SK-N-DZ (cell line): Measurements from ENCODE around the gene RPS3A. TPM values are rescaled to one million over a fixed set of nuclear protein-coding genes. Genes with fewer than 3 reads are reported as not detected.
"Not testable (repeated sequence)": the region's sequence is repeated elsewhere in the genome, so short reads cannot be mapped to it uniquely, and the experiment has no call there.

ENCODE experiments used
- DNase-seq: peaks from one replicate; pipeline ENCODE4 v3.0.0-alpha.2; 2015; ENCODE audit warnings: low spot score
- polyA plus RNA-seq, 2 experiments: library from polyadenylated mRNA; depleted of rRNA; stranded (reverse); fragments of >200 nt; gene quantifications; 2 replicates each; pipeline ENCODE4 v1.2.3, GENCODE V29; 2014

Gene RPS3A
- polyA plus RNA-seq (2014; cell fraction: cytosol; rRNA removed) = 7,005 and 7,191 TPM in 2 replicates
- polyA plus RNA-seq (2014; cell fraction: nucleus; rRNA removed) = 3,726 and 6,204 TPM in 2 replicates

DNA sequence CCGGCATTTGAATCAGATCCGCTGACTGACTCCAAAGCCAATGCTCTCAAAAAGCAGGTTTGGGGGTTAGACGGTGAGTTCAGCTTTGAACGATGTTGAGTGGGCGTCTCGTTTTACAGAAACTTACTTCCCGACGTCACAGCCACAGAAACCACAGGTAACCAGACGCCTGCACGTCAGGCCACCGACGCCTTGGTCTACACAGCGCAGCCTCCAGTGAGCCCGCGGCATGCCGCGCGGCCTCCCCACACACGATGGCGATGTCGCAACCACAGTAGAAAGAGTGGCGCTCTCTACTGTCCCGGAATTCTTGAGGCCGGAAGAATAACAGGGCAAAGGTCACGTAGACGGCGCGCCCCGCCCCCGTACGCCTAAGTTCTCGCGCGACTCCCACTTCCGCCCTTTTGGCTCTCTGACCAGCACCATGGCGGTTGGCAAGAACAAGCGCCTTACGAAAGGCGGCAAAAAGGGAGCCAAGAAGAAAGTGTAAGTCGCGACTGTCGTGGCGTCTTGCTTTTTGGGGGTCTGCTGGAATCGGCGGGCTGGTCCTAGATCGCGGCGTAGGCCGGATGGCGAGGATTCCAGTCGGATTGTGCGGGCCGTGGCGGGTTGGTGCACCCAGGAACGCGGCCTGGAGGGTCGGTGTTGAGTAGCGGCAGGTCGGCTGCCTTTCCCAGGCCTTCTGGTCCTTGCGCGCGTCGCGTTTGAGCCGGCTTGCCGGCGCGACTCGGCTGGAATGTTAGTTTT is at the start of gene RPS3A:
TSS of gene RPS3A (plus strand) at position 400 of the 747 bp plus-strand sequence. CDS start at position 425, 25 bp downstream.
- peak; percentile 95 for DNase-seq

GRCh38 chr4:151052785-151053184 is 46.6 kb upstream of the RPS3A start:
- DNase-seq = no peak

- DNase-seq = no peak
Observed at GRCh38 chr4:151055539-151055938, 43.9 kb upstream of the RPS3A start.

DNA sequence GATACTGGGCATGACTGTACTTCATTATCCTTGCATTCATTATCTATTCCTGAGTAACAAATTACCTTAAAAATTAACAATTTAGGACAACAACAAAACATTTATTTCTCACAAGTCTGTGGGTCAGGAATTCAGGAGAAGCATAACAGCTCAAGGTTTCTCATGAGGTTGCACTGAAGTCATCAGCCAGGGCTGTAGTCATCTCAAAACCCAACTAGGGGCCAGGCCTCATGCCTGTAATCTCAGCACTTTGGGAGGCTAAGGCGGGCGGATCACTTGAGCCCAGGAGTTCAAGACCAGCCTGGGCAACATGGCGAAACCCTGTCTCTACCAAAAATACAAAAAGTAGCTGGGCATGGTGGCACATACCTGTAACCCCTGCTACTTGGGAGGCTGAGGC is 36.3 kb upstream of the RPS3A start:
- DNase-seq = not testable (repeated sequence)

- no peak for DNase-seq
Observed at GRCh38 chr4:151067316-151067970, 32.0 kb upstream of the RPS3A start.

DNA sequence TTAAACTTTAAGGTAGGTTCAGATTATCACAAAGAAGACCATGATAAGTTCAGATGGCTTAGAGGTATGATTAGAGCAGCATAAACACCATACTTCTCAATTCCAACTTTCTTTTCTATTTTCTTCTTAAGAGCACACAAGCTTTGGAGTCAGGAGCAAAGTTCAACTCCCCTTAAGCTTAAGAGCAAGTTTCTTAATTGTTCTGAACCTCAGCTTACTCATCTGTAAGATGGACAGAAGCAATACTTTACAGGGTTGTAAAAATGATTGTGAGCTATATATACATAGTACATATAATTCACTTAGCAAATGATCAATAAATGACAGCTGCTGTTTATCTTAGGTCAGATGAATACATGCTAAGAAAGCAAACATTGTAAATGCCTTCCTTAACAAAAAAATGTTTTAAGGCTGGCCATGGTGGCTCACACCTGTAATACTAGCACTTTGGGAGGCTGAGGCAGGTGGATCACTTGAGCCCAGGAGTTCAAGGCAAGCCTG is 25.0 kb upstream of the RPS3A start:
- DNase-seq = no peak

DNA sequence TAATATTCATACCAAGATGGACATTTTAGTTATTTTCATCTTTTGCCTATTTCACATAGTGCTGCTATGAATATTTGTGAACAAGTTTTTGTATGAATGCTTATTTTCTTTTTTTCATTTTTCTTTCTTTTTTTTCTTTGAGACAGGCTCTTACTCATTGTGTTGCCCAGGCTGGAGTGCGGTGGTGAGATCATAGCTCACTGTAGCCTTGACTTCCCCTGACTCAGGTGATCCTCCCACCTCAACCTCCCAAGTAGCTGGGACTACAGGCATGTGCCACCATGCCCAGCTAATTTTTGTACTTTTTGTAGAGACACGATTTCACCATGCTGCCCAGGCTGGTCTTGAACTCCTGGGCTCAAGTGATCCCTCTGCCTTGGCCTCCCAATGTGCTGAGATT is 21.4 kb upstream of the RPS3A start:
- DNase-seq = not testable (repeated sequence)

DNA sequence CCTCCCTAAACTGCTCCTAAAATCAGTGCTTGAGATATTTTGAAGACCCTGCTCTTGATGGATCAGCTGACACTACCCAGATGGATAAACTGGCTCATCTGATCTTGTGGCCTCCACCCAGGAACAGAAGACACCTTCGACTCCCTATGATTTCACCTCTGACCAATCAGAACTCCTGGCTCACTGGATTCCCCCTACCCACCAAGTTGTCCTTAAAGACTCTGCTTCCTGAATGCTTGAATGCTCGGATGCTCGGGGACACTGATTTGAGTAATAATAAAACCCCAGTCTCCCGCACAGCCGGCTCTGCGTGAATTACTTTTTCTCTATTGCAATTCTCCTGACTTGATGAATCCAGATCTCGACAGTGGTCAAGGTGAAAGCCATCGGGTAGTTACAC is 12.0 kb upstream of the RPS3A start:
- DNase-seq = no peak

- no peak for DNase-seq
Observed at GRCh38 chr4:151091047-151091446, 8.4 kb upstream of the RPS3A start.

- DNase-seq = no peak
Observed at GRCh38 chr4:151092488-151092887, 6.9 kb upstream of the RPS3A start.

DNA sequence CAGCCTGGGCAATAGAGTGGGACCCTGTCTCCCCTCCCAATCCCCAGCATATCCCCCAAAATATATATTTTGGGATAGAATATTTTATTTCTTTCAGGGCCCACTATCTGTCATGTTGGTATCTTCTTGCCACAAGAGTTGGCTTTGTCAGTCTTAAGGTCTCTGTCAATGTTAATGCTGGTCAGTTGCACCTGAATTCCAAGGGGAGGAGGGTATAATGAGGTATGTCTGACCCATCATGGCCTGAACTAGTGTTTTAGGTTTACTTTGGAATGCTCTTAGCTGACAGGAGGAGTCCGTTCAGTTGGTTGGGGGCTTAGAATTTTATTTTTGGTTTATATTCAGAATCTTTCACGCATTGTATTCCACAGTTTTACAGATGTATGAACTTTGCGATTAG is 6.2 kb upstream of the RPS3A start:
- no peak for DNase-seq

GRCh38 chr4:151094290-151094751 is 5.1 kb upstream of the RPS3A start:
- DNase-seq = no peak

DNA sequence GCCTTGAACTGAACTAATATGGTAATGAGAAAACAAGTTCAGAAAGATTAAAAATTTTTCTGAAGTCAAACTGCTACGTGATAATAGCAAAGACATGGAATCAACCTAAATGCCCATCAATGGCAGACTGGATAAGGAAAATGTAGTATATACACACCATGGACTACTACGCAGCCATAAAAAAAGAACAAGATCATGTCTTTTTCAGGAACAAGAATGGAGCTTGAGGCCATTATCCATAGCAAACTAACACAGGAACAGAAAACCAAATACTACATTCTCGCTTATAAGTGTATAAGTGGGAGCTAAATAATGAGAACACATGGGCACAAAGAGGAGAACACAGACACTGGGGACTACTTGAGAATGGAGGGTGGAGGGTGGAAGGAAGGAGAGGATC is 4.3 kb upstream of the RPS3A start:
- no peak for DNase-seq

GRCh38 chr4:151097759-151098158 is 1.7 kb upstream of the RPS3A start:
- no peak for DNase-seq

DNA sequence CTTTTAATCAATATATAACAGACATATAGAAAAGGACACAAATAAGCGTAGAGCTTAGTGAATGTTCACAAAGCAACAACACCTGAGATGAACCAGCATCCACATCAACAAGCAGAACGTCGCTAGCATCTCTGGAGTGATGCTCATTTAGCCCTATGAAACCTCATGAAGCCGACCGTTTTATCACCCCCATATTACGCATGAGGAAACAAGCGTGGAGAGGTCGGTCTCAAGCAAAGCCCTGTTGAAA is 524 bp upstream of the RPS3A start:
- DNase-seq = no peak

DNA sequence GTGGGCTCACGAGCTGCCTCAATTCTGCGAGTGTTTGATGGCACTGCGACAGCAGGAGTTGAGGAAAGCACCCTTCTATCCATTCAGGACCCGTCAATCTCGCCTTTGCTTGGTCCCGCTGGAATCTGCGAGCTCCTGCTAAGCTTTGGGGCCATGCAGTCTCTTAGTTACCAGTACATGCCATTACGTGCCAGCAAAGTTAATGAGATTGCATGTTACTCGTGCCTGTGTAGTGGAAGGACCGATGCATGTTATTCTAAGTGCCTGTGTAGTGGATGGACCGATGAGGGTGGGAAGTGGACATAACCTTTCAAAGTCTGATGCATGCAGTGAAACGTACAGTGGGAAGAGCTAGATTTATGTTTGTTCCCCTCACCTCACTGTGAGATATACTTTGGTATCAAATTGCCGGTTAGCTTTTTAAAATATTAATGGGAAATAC is 569 bp downstream of the RPS3A start:
- DNase-seq = peak; percentile 15

DNA sequence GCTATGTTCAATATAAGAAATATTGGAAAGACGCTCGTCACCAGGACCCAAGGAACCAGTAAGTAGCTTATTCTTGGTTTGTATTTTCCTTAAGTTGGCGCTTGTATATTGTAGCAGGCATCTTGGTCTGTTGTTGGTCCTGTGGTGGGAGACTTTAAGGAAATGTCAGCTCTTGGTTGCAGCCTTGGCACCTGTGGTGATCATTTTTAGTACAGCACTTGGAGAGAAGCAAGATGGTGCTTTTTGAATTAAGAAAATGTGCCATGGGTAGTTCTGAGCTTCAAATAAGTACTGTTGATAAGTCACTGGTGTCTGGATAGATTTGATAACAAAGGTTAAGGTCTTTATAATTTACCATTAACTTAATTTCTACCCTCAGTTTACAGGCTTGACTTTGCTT is 1.1 kb downstream of the RPS3A start:
- DNase-seq = no peak

GRCh38 chr4:151103758-151104157 is 4.3 kb downstream of the RPS3A start:
- DNase-seq = no peak

DNA sequence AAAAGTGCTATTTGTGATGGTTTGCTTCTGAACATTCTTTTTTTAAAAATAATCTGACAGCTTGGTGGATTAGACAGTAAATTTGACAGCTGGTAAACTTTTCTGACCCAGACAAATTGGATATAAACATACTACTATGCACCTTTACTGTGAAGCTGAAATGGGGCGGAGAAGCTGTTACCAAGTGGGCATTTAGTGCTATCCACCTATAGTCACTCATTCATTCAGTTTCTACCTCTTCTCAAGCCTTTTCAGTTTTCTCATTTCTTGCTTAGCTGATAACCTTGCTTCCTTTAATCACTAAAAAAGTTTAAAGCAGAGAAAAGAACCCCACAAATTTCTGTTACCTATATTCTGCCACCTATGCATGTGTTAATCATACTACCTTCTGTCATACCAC is 5.2 kb downstream of the RPS3A start:
- no peak for DNase-seq

DNA sequence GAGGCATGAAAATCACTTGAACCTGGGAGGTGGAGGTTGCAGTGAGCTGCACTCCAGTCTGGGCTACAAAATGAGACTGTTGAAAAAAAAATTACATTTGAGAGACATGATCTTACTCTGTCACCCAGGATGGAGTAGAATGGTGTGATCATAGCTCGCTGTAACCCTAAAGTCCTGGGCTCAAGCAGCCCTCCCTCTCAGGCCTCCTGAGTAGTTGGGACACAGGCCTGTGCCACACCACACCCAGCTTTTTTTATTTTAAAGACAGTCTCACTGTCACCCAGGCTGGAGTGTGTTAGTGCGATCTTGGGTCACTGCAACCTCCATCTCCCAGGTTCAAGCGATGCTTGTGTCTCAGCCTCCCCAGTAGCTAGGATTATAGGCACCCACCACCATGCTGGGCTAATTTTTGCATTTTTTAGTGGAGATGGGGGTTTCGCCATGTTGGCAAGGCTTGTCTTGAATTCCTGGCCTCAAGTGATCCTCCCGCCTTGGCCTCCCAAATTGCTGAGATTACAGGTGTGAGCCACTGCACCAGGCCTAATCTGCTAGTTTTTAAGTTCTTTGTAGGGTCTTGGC is 6.1 kb downstream of the RPS3A start:
- no peak for DNase-seq

GRCh38 chr4:151107063-151107462 is 7.6 kb downstream of the RPS3A start:
- DNase-seq = no peak

DNA sequence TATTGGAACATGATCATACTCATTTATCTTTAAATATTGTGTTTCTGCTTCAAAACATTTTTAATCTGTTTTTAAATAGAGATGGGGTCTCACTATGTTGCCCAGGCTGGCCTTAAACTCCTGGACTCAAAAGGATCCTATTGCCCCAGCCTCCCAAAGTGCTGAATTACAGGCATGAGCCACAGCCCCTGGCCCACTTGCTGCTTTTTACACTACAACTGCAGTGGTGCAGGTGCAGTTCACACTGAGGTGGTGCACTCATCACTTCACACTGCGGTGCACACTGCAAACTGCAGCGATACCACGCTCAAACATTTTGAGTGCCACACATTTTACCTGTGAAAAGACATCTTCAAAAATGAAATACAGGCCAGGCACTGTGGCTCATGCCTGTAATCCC is 10.8 kb downstream of the RPS3A start:
- no peak for DNase-seq

GRCh38 chr4:151114338-151114737 is 14.9 kb downstream of the RPS3A start:
- no peak for DNase-seq
